WI38 (cell line): ENCODE results near the gene IL7R.

Source experiments
- H3K4me3 ChIP-seq: 2 replicates; pipeline ENCODE4 v1.5.1; 2011; ENCODE audit warnings: low read depth, mild to moderate bottlenecking, control low read depth, low read length
- CTCF ChIP-seq: IDR thresholded peaks from 2 replicates; pipeline ENCODE4 v1.5.1; 2012; ENCODE audit warnings: low read depth, mild to moderate bottlenecking, control low read depth, low read length

IL7R gene

GRCh38 chr5:35870605-35871004, 13.9 kb downstream of the IL7R start:
- TF ChIP-seq CTCF = no peak

GRCh38 chr5:35876454-35876853, 19.8 kb downstream of the IL7R start:
- no peak for TF ChIP-seq CTCF
- H3K4me3 ChIP-seq = no peak overlapping the region

More at GRCh38 chr5:35870605-35871004, 13.9 kb downstream of the IL7R start:
- H3K4me3 ChIP-seq = no peak overlapping the region

GRCh38 chr5:35876922-35877321, 20.2 kb downstream of the IL7R start:
- no peak overlapping the region for H3K4me3 ChIP-seq
- no peak for TF ChIP-seq CTCF

GRCh38 chr5:35877655-35878054, 21.0 kb downstream of the IL7R start:
- no peak overlapping the region for H3K4me3 ChIP-seq
- TF ChIP-seq CTCF = no peak

- TF ChIP-seq CTCF = no peak
- no peak overlapping the region for H3K4me3 ChIP-seq
Observed at GRCh38 chr5:35878079-35878478, 21.4 kb downstream of the IL7R start.

GRCh38 chr5:35879096-35879495, 22.4 kb downstream of the IL7R start:
- no peak for TF ChIP-seq CTCF
- no peak overlapping the region for H3K4me3 ChIP-seq

GRCh38 chr5:35879649-35880048, 23.0 kb downstream of the IL7R start:
- no peak for TF ChIP-seq CTCF
- H3K4me3 ChIP-seq = no peak overlapping the region
